HG03066 (cell line): ENCODE measurements around the gene CENPB.
"Not testable (repeated sequence)": the region's sequence is repeated elsewhere in the genome, so short reads cannot be mapped to it uniquely, and the experiment has no call there.

Experiments
- ATAC-seq: cut with Tn5 transposase; IDR thresholded peaks from one replicate; pipeline ENCODE4 v1.9.1; 2021; ENCODE audit warnings: low read depth; ENCODE audit not compliant: unreplicated experiment

The CENPB gene, protein sequence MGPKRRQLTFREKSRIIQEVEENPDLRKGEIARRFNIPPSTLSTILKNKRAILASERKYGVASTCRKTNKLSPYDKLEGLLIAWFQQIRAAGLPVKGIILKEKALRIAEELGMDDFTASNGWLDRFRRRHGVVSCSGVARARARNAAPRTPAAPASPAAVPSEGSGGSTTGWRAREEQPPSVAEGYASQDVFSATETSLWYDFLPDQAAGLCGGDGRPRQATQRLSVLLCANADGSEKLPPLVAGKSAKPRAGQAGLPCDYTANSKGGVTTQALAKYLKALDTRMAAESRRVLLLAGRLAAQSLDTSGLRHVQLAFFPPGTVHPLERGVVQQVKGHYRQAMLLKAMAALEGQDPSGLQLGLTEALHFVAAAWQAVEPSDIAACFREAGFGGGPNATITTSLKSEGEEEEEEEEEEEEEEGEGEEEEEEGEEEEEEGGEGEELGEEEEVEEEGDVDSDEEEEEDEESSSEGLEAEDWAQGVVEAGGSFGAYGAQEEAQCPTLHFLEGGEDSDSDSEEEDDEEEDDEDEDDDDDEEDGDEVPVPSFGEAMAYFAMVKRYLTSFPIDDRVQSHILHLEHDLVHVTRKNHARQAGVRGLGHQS

DNA sequence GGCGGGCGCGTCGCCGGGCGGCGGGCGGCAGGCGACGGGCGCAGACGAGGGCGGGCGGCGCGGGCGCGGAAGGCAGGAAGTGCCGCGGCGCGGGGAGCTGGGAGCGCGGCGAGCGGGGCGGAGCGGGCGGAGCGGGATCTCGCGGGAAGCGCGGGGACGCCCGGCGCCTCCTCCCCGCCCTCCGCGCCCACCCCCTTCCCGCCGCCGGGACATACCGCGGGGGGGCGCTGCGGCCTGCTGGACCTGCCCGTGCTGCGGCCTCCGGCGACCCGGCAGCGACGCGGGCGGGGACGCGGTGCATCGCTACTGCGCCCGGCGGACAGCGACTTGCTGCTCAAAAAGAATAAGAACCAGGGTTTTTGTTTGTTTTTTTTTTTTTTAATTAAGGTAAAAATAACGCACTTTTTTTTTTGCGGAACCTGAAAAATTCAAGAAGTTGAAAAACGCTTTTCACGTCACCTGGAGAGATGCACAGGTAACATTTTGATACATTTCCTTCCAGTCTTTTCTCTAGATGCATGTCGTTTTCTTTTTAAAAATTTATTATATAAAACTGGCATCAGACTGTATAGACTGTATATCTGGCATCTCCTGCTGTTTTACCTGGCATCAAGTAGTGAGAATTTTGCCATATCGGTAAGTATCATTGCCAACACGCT lies at the start of gene CENPB:
Gene CENPB (minus strand): TSS at position 76 of the 659 bp plus-strand sequence. CDS start 257 bp downstream, outside the sequence.
- ATAC-seq: peak; percentile 71

DNA sequence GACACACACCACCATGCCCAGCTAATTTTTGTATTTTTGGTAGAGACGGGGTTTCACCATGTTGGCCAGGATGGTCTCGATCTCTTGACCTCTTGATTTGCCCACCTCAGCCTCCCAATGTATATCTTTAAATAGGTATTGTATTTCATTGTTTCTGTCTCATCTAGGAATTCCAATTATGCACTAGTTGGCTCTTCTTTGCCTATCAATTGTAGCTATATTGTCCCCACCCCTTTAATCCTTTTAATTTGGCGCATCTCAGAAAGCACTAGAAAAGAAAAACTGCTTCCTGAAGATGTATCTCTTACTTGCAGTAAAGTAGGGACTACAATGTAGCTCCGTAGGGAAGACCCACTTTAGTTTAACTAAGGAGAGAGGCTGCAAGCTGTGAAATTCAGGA lies 49.6 kb upstream of the CENPB start:
- no peak for ATAC-seq

DNA sequence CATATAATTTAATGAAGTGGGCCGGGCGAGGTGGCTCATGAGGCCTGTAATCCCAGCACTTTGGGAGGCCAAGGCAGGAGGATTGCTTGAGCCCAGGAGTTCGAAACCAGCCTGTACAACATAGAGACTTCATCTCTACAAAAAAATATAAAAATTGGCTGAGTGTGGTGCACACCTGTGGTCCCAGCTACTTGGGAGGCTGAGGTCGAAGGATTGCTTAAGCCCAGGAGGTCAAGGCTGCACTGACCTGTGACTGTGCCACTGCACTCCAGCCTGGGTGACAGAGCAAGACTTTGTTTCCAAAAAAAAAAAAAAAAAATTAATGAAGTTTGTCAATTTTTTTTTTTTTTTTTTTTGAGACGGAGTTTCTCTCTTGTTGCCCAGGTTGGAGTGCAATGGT lies 43.4 kb upstream of the CENPB start:
- not testable (repeated sequence) for ATAC-seq

DNA sequence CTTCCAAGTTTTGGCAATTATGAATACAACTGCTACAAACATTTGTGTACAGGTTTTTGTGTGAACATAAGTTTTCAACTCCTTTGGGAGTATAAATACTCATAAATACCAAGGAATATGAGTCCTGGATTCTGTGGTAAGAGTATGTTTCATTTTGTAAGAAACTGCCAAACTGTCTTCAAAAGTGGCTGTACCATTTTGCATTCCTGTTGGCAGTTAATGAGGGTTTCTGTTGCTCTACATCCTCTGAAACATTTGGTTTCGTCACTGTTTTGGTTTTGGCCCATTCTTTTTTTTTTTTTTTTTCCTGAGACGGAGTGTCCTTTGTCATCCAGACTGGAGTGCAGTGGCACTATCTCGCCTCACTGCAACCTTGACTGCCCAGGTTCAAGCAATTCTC lies 42.3 kb upstream of the CENPB start:
- no peak for ATAC-seq

DNA sequence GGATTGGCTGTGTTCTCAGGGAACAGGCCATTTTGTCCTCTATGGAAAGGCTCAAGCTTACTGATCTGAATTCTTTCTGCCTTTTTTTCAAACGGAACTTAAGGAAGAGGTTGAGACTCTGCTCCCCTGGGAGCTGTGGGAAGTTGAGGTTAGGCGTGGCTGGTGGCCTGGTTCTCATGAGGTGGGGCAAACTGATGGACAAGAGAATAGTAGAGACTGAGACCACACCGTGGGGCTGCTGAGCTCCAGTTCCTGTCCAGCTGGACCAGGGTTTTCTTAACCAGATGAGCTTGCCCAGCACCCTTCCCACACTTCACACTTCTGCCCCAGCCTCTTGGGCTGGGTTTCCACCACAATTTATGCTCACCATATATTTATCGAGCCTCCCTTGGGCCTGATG lies 39.9 kb upstream of the CENPB start:
- no peak for ATAC-seq

DNA sequence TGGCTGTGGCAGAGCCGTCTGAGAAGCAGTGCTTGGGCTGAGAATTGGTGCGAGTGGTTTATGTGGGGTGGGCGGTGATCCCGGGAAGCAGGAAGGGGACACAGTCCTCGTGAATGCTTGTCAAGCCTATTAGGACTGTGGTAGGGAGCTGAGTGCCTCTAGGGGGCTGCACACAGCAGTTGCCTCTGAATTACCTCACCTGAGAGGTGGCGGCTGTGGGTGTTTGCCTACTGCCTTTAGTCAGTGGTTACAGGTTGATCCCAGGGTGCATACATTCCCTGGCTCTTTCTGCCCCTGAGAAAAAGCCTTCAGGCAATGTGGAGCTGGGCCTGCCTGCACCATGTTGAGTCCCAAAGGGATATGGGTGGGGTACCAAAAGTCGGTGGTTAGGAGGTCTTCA lies 39.0 kb upstream of the CENPB start:
- no peak for ATAC-seq

DNA sequence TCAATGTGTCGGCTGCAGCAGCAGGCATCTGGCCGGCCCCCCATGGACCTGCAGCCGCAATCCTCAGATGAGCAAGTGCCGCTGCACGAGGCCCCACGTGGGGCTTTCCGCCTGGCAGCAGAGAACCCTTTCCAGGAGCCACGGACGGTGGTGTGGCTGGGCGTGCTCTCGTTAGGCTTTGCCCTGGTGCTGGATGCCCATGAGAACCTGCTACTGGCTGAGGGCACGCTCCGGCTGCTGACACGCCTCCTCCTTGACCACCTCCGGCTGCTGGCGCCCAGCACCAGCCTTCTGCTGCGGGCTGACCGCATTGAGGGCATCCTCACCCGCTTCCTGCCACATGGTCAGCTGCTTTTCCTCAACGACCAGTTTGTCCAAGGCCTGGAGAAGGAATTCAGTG lies 37.3 kb upstream of the CENPB start:
- no peak for ATAC-seq

DNA sequence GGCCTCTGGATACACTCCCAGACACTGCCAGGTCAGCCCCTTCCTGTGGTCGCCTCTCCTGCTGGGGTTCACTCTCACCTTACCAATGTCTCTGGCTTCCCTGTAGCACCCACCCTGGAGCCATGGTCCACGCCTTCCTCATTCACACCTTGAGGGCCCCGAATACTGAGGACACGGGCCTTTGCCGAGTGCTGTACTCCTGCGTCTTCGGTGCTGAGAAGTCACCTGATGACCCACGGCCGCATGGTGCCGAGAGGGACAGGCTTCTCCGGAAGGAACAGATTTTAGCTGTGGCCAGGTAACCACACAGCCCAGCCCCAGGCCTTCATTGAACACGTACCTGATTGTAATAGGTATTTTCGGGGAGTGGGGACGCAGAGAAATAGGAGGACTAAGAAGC lies 35.5 kb upstream of the CENPB start:
- ATAC-seq: no peak

DNA sequence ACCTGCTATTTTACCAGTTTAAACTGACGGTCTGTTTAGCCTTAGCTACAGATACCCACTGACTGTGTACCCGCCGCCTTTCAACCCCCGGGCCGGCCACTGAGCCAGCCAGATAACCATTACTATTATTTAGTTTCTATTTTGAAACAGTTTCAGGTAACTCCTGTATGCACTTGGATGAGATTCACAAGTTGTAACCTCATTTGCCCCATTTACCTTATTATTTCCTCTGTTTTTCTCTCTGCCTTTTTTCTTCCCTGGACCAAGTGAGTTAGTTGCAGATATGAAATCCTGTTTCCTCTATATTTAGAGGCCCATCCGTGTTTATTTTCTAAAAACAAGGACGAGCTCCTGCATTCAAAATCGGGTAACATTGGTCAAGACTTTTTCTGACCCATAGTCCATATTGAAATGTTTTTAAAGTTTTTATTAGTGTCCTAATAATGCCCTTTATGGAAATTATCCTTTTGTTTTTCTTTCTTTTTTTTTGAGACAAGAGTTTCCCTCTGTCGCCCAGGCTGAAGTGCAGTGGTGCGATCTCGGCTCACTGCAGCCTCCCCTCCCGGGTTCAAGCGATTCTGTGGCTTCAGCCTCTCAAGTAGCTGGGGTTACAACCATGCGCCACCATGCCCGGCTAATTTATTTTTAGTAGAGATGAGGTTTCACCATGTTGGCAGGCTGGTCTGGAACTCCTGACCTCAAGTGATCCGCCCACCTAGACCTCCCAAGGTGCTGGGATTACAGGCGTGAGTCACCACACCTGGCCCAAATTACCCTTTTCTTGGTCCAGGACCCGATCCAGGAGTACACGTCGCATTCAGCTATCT lies 34.6 kb upstream of the CENPB start:
- no peak for ATAC-seq

DNA sequence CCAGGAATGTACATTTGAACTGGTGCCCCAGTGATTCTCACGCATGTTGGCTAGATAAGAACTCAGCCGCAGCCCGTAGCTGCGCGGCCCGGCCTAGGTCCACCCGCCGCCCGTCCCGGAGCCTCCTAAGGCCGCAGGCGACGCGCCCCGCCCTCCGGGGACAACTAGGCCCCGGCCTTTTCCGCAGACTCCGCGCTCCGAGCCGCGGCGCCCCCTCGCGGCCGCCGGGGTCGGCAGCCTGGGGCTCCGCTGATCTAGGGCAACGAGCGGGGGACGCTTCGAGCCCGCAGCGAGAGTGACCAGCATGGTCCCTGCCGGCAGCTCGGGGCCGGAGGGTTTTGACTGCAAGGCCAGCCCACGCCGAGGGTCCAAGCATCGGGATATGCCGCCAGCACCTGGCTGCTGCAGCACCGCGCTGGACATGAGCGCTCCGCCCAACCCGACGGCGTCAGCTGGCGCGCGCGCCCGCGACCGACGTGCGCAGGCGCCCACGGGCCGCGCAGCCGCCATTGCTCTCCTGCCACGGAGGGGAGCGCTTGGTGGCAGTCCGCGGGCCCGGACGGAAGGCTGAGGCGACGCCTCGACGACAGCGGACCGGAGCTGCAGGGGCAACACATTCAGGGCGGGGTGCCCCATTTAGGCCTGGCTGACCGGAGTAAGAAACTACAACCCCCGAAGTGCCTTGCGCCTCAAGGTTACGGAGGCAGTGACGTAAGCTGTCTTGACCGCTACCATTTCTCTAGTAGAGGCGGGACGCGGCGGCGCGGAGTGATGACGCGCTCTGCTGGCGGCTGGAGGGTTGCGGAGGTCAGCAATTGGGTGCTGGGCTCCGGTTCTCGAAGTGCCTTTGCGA lies 33.7 kb upstream of the CENPB start, which contains the start of gene AP5S1:
Gene AP5S1 (plus strand): TSS at position 500 of the 853 bp plus-strand sequence. CDS start 1,571 bp downstream, outside the sequence.
- ATAC-seq: peak; percentile 74

DNA sequence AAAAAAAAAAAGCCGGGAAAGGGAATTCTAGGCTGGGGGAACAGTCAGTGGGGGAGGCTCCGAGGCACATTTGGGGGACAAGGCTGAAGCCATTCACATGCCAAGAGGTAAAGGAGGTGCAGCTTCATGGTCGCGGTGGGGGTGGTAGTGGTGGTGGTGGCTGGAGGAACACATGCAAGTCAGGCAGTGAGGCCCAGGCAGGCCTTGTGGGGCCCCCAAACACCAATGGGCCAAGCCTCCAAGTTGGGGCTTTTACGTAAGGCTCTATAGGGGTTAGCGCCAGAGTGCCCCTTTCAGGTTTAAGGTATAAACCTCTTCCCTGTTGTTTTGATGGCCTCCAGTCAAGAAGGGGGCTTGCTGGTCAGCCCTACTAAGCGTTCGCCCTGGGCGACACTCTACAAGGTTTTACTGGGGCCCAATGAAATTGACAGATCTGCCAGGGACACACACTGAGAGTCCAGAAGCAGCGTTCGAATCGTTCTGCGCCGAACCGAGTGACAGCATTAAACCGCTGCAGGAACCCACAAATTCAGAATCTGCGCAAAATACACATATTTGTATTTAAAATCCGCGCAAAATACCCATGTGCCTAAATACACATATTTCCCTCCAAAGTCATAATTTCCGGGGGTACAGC lies 33.0 kb upstream of the CENPB start:
- ATAC-seq: no peak

DNA sequence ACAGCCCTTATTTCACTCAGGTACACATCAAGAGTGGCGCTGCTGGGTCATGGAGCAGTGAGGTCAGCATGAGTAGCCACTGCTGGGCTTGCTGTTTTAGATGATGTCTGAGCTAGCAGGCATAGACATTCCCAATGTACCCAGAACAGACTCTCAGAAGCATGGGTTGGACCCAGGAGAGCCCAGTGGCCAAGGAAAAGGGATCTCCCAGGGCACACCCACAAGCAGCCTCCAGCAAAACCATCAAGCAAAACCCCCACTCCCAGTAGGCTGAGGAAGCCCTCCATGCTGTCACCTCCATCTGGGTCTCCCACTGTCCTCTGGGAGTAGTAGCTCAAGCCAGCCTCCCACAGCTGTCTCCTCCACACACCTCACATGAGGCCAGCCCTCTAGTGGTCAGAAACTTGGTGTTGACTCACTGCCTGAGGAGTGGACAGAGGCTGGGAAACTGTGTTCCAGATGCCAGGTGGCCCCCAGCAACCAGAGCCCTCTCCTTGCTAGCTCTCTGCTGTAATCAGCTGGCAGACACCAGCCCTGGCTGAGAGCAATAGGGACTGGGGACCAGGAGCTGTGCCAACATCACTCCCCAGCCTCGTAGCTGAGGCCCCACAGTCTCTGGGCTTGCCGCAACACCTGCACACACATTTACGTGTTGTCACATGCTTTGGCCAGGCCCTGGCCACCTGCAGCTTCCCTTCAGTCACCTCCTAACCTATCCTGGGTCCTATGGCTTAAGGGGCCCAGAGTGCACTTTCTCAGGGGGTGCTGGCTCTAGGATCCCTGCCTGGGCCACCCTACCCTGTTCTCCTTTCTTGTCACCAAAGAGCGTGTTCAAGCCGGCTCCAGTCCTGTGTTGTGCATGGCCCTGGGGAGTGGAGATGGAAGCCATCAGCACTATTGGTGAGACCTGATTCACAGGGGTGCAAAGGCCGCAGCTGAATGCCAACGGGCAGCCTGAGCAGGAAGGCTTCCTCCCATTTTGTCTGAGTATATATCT lies 31.9 kb upstream of the CENPB start:
- no peak for ATAC-seq

DNA sequence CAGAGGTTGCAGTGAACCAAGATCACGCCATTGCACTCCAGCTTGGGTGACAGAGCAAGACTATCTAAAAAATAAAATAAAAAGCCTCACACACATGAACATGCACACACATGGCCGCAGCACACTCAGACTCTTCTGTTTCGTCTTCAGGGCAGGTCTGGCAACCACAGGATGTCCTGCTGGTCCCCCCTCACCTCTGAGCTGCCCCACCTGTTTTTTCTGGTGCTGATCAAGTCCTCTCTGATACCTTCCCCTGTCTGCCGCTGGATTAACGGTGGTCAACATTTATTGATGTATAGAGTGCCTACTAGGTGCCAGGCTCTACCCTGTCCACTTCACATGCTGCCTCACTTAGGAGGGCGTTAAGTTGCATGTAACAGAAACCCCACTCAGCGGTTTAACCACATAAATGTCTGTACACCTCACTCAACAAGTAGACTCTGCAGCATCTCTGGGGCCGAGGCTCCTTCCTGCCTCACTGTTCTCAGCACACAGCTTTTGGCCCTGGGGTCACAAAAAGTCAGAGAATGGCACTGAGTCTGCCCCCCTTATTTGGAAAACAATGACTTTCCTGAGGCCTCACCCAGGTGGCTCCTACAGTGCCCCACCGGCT lies 29.3 kb upstream of the CENPB start:
- no peak for ATAC-seq

DNA sequence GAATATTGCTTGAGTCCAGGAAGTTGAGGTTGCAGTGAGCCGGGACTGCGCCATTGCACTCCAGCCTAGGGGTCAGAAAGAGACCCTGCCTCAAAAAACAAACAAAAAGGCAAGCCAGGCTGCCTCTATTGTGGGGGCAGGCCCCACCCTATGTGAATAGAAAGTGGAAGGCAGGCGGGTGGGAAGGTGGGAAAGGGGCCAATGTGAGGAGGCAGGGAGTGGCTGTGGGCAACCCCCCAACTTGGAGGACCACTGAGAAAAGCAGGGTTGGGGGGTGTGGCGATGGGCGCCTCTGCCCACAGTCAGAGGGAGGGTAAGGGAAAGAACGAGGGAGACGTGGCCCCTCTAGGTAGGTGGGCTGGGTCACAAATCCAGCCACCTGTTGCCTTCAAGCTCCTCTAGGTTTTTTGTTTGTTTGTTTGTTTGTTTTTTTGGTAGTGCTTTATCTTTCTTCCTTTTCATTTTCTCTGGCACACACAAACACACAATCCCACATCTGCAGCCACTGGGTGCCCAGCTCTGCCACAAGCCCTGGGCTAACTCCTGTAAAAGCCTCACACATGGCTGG lies 28.5 kb upstream of the CENPB start:
- ATAC-seq: no peak

DNA sequence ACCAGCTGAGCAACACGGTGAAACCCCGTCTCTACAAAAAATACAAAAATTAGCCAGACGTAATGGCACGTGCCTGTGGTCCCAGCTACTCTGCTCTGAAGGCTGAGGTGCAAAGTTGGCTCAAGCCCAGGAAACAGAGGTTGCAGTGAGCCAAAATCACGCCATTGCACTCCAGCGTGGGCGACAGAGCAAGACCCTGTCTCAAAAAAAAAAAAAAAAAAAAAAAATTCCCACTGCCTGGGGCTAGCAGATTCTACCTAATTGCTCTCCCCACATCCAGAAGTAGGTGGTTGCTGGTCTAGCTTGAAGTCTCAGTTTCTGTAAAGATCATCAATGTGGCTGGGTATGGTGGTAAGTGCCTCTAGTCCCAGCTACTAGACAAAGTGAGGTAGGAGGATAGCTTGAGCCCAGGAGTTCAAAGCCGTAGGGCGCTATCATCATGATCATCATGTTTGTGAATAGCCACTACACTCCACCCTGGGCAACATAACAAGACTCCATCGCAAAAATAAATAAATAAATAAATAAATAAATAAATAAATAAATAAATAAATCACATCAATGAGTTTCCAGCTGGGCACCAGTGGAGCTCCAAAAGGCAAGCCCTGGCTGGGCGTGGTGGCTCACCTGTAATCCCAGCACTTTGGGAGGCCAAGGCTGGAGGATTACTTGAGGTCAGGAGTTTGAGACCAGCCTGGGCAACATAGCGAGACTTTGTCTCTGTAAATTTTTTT lies 27.5 kb upstream of the CENPB start:
- ATAC-seq: no peak

DNA sequence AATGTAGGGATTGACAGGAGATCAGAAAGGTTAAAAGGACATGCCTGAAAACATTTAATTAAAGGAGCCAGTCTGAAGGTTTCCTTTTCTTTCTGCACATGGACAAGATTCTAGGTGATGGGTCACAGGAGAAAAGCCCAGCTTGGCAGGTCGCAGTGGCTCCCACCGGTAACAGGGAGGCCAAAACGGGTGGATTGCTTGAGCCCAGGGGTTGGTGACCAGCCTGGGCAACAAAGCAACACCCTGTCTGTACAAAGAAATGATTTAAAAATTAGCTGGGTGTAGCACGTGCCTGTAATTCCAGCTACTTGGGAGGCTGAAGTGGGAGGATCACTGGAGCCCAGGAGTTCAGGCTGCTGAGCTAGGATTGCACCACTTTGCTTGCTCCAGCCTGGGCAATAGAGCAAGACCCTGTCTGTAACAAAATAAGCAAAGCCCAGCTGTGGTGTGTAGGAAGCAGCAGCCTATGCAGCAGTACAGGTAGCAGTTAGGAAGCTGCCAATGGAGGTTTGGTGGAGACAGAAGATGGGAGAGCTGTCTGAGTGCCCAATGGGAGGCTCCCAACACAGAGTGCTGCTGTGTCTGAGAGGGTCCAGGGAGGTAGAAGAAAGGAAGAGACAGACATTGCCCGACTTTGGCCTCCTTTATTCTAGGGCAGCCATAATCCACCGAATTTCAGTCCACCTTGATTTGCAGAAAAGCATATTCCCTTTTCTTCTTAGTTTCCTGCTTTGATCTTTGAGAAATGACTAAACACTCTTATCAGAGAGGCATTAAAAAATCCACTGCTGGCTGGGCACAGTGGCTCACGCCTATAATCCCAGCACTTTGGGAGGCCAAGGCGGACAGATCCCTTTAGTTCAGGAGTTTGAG lies 26.7 kb upstream of the CENPB start:
- no peak for ATAC-seq
